SK-N-SH (cell line): ENCODE measurements around the gene S100A16. TPM values are rescaled to one million over a fixed set of nuclear protein-coding genes. Genes with fewer than 3 reads are reported as not detected.

ENCODE experiments used
- CTCF ChIA-PET: fragments of 300-600, 350-600 bp; formaldehyde crosslinking; extraction: SDS; loops from one replicate; lab custom pipeline; 2021; lab: Yijun Ruan, JAX
- POLR2A ChIA-PET: fragments of 350-600 bp; sonication (Branson Sonifier 250); formaldehyde crosslinking; extraction: SDS; loops from one replicate; lab custom pipeline; 2020; ENCODE audit warnings: antibody characterized with exemption, inconsistent platforms; lab: Yijun Ruan, JAX
- DNase-seq: peaks from one replicate; pipeline ENCODE4 v3.0.0; 2012
- H2AFZ ChIP-seq: fragments of 200-600 bp; sonication (generic); 2 replicates; pipeline ENCODE4 v1.8.1; 2016; ENCODE audit warnings: antibody characterized with exemption, mild to moderate bottlenecking, low read depth
- H3F3A ChIP-seq: fragments of 200-600 bp; sonication (generic); replicated peaks from 2 replicates; pipeline ENCODE3; 2016; ENCODE audit warnings: antibody characterized with exemption, mild to moderate bottlenecking; ENCODE audit not compliant: insufficient read depth
- H3K27ac ChIP-seq, 2 experiments: fragments of 200-500 bp in 1 of 2; fragments of 200-600 bp in 1 of 2; sonication (Bioruptor generic) in 1 of 2; sonication (generic), shearing (Covaris generic) in 1 of 2; 2 replicates each; pipeline versions ENCODE4 v1.5.1 to v1.6.1; 2014 to 2016; ENCODE audit warnings: low read depth in 2 of 2, inconsistent platforms in 1 of 2, low read length in 1 of 2, mild to moderate bottlenecking in 1 of 2, mixed read lengths in 1 of 2
- H3K27me3 ChIP-seq: fragments of 200-600 bp; sonication (generic), shearing (Covaris generic); 2 replicates; pipeline ENCODE4 v1.6.1; 2016; ENCODE audit warnings: mixed run types; ENCODE audit not compliant: insufficient read depth
- H3K36me3 ChIP-seq, 2 experiments: fragments of 200-500 bp in 1 of 2; fragments of 200-600 bp in 1 of 2; sonication (Bioruptor generic) in 1 of 2; sonication (generic) in 1 of 2; replicated peaks in 1 of 2; 2 replicates each; pipeline versions ENCODE3 to v1.5.1; 2014 to 2016; ENCODE audit warnings: low read length in 1 of 2, mild to moderate bottlenecking in 1 of 2; ENCODE audit not compliant: insufficient read depth in 2 of 2, control insufficient read depth in 1 of 2
- H3K4me1 ChIP-seq, 2 experiments: fragments of 200-500 bp in 1 of 2; fragments of 200-600 bp in 1 of 2; sonication (Bioruptor generic) in 1 of 2; sonication (generic), shearing (Covaris generic) in 1 of 2; 2 replicates each; pipeline versions ENCODE4 v1.5.1 to v1.6.1; 2014 to 2016; ENCODE audit warnings: low read depth in 1 of 2, low read length in 1 of 2, mixed run types in 1 of 2; ENCODE audit not compliant: insufficient read depth in 2 of 2, control insufficient read depth in 1 of 2
- H3K4me2 ChIP-seq: fragments of 200-600 bp; sonication (generic), shearing (Covaris generic); 2 replicates; pipeline ENCODE4 v1.6.1; 2017; ENCODE audit warnings: mixed run types
- H3K4me3 ChIP-seq, 2 experiments: fragments of 200-500 bp in 1 of 2; fragments of 200-600 bp in 1 of 2; sonication (Bioruptor generic) in 1 of 2; sonication (generic), shearing (Covaris generic) in 1 of 2; 2 replicates each; pipeline versions ENCODE4 v1.5.1 to v1.8.1; 2014 to 2016; ENCODE audit warnings: low read depth in 2 of 2, inconsistent platforms in 1 of 2, low read length in 1 of 2, mild to moderate bottlenecking in 1 of 2, mixed read lengths in 1 of 2, moderate library complexity in 1 of 2
- H3K79me2 ChIP-seq: fragments of 200-600 bp; sonication (generic); 2 replicates; pipeline ENCODE4 v1.8.1; 2017; ENCODE audit warnings: mild to moderate bottlenecking; ENCODE audit not compliant: insufficient read depth
- H3K9ac ChIP-seq: fragments of 200-600 bp; sonication (generic); 2 replicates; pipeline ENCODE4 v1.6.1; 2017; ENCODE audit warnings: mixed run types
- H3K9me2 ChIP-seq: fragments of 200-600 bp; sonication (generic); 2 replicates; pipeline ENCODE4 v1.6.1; 2017; ENCODE audit warnings: mixed run types
- H3K9me3 ChIP-seq: fragments of 200-600 bp; sonication (generic); 2 replicates; pipeline ENCODE4 v1.6.1; 2017; ENCODE audit warnings: mixed run types, mild to moderate bottlenecking, moderate library complexity
- H4K20me1 ChIP-seq: fragments of 200-600 bp; sonication (generic); 2 replicates; pipeline ENCODE4 v1.6.1; 2017; ENCODE audit warnings: mild to moderate bottlenecking, mixed run types; ENCODE audit not compliant: insufficient read depth
- CHD2 ChIP-seq: fragments of 150-350 bp; IDR thresholded peaks from 2 replicates; pipeline ENCODE4 v1.6.1; 2018; ENCODE audit warnings: low read length; ENCODE audit not compliant: partially characterized antibody
- ELF1 ChIP-seq: IDR thresholded peaks from 2 replicates; pipeline ENCODE4 v1.4.0; 2012
- EZH2phosphoT487 ChIP-seq: fragments of 200-600 bp; sonication (generic); IDR thresholded peaks from 2 replicates; pipeline ENCODE4 v1.6.1; 2017; ENCODE audit warnings: low read depth, mixed run types, mild to moderate bottlenecking, antibody characterized with exemption, moderate library complexity, borderline replicate concordance
- FOXJ3 ChIP-seq: sonication (generic); formaldehyde crosslinking; IDR thresholded peaks from 2 replicates; pipeline ENCODE4 v1.5.1; 2020; ENCODE audit warnings: mild to moderate bottlenecking, missing genetic modification reagents
- FOXM1 ChIP-seq: IDR thresholded peaks from 2 replicates; pipeline ENCODE4 v1.4.0; 2012; ENCODE audit warnings: low read depth, mild to moderate bottlenecking
- JUND ChIP-seq: IDR thresholded peaks from 2 replicates; pipeline ENCODE4 v1.4.0; 2012
- MXI1 ChIP-seq: IDR thresholded peaks from 2 replicates; pipeline ENCODE4 v1.6.1; 2012; ENCODE audit warnings: mild to moderate bottlenecking, low read depth, low read length, improper control_type of control experiment
- RCOR1 ChIP-seq: fragments of 150-350 bp; IDR thresholded peaks from 2 replicates; pipeline ENCODE4 v1.6.1; 2017; ENCODE audit warnings: antibody characterized with exemption, low read length
- RXRA ChIP-seq: IDR thresholded peaks from 2 replicates; pipeline ENCODE4 v1.4.0; 2012; ENCODE audit warnings: low read depth, mild to moderate bottlenecking, borderline replicate concordance
- SMC3 ChIP-seq: IDR thresholded peaks from 2 replicates; pipeline ENCODE4 v1.6.1; 2012; ENCODE audit warnings: low read depth, low read length, improper control_type of control experiment
- TAF1 ChIP-seq: IDR thresholded peaks from 2 replicates; pipeline ENCODE4 v1.6.1; 2012; ENCODE audit warnings: low read depth, mild to moderate bottlenecking, low read length, moderate library complexity, borderline replicate concordance
- TCF12 ChIP-seq: IDR thresholded peaks from 2 replicates; pipeline ENCODE4 v1.4.0; 2012
- WGBS: methylation state at CpG from one replicate; pipeline ENCODE4 v1.1.6; 2017; ENCODE audit warnings: low lambda C conversion rate; 5-methylcytosine and 5-hydroxymethylcytosine counted together
- polyA plus RNA-seq, 3 experiments: library from polyadenylated mRNA; depleted of rRNA; stranded (reverse); fragments of >200 nt; gene quantifications; 2 replicates each; pipeline ENCODE4 v1.2.3, GENCODE V29; 2012
- TF ChIP-seq, protein P1 (sequence below): IDR thresholded peaks from 2 replicates; pipeline ENCODE4 v1.6.1; 2012; ENCODE audit warnings: mild to moderate bottlenecking, low read depth, low read length, moderate library complexity
- TF ChIP-seq, protein P2 (sequence below): IDR thresholded peaks from 2 replicates; pipeline ENCODE4 v1.4.0; 2012; ENCODE audit warnings: low read depth, borderline replicate concordance
- TF ChIP-seq, protein P3 (sequence below): fragments of 150-350 bp; IDR thresholded peaks from 2 replicates; pipeline ENCODE4 v1.6.1; 2017; ENCODE audit warnings: antibody characterized with exemption, low read length, low read depth, borderline replicate concordance
- TF ChIP-seq, protein P4 (sequence below): fragments of 150-350 bp; IDR thresholded peaks from 2 replicates; pipeline ENCODE4 v1.6.1; 2016; ENCODE audit warnings: mild to moderate bottlenecking, low read depth, low read length
- TF ChIP-seq, protein P5 (sequence below): fragments of 200-600 bp; sonication (generic); IDR thresholded peaks from 2 replicates; pipeline ENCODE4 v1.6.1; 2017; ENCODE audit warnings: antibody characterized with exemption, mild to moderate bottlenecking, moderate library complexity
- TF ChIP-seq, protein P6 (sequence below): IDR thresholded peaks from 2 replicates; pipeline ENCODE4 v1.4.0; 2012; ENCODE audit warnings: low read depth

Gene S100A16
- polyA plus RNA-seq, 1 of the 3 experiments (the other 2 are of a cell fraction), result 512 TPM

DNA sequence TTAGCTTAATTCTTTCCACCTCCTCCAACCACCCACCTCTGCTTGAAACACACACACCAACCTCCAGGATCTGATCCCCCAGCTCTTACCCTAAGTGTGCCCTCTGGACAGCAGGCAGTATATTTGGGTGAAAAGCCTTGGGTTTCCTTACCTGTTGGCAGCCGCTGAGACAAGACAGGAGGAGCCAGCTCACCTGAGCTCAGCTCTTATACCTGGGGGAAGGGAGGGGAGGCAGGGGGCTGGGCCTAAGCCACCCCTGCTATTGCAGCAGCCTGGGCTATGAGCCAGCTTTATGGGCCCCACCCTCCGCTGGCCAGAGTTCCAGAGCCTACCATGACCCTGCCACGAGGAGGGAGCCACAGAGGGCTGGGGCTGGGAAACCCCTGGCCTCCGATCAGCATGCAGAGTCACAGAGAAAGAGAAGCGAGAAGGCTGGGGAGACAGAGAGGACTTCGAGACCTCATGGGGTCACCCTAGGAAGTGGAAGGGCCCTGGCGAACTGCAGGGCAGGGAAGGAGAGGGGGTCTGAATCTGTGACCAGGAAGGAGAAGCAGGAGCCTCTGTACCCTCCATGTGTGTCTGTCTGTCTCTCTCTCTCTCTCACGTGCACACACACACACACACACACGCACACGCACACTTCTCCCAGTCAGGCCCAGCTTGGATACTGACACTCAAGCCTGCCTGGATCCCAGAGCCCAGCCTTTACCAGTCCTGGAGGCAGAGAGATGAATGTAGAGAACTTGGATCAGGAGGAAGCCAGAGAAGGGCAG, 3.4 kb upstream of the S100A16 start, which contains the start of gene S100A14:
S100A14 (minus strand) TSS at position 182 of the 773 bp plus-strand sequence. CDS start 467 bp downstream, outside the sequence.
- H2AFZ ChIP-seq, result peak within 1 kb of the TSS; percentile 61; the same call in 1 of the 2 replicates
- no peak within 1 kb of the TSS for H3K9ac ChIP-seq
- WGBS, result 93% methylated on average over 10 of the region's 10 CpGs

More for the DNA sequence above, 3.4 kb upstream of the S100A16 start, which contains the start of gene S100A14:
- Histone ChIP-seq H3K79me2 (peaks cover 15% of the 10 kb centered on the region; the same call in 1 of the 2 replicates), H3F3A (no peaks in the 10 kb centered on the region), H3K4me2 (no peak within 1 kb of the TSS), H3K9me2 (no peaks in the 10 kb centered on the region), H3K27me3 (no peaks in the 10 kb centered on the region), H3K9me3 (no peaks in the 10 kb centered on the region), H3K4me1 (peaks cover 0 to 4% of the 10 kb centered on the region in 2 experiments; a peak in 1 of 4 replicates), H3K36me3 (no peaks in the 10 kb centered on the region), H3K4me3 (no peak within 1 kb of the TSS), H3K27ac (no peak within 1 kb of the TSS), H4K20me1 (no peaks in the 10 kb centered on the region)
- no peak for DNase-seq
- CTCF ChIA-PET, result interaction anchor here (0.6 to 8.0 kb wide), 8 partner anchors 12 to 265 kb away, joined by 3 to 100 read pairs (median 14); partner anchors contain the start of genes CHTOP, S100A1 and S100A13
- TF ChIP-seq, protein P1, sequence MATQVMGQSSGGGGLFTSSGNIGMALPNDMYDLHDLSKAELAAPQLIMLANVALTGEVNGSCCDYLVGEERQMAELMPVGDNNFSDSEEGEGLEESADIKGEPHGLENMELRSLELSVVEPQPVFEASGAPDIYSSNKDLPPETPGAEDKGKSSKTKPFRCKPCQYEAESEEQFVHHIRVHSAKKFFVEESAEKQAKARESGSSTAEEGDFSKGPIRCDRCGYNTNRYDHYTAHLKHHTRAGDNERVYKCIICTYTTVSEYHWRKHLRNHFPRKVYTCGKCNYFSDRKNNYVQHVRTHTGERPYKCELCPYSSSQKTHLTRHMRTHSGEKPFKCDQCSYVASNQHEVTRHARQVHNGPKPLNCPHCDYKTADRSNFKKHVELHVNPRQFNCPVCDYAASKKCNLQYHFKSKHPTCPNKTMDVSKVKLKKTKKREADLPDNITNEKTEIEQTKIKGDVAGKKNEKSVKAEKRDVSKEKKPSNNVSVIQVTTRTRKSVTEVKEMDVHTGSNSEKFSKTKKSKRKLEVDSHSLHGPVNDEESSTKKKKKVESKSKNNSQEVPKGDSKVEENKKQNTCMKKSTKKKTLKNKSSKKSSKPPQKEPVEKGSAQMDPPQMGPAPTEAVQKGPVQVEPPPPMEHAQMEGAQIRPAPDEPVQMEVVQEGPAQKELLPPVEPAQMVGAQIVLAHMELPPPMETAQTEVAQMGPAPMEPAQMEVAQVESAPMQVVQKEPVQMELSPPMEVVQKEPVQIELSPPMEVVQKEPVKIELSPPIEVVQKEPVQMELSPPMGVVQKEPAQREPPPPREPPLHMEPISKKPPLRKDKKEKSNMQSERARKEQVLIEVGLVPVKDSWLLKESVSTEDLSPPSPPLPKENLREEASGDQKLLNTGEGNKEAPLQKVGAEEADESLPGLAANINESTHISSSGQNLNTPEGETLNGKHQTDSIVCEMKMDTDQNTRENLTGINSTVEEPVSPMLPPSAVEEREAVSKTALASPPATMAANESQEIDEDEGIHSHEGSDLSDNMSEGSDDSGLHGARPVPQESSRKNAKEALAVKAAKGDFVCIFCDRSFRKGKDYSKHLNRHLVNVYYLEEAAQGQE, result no peak
- TF ChIP-seq, protein P2, sequence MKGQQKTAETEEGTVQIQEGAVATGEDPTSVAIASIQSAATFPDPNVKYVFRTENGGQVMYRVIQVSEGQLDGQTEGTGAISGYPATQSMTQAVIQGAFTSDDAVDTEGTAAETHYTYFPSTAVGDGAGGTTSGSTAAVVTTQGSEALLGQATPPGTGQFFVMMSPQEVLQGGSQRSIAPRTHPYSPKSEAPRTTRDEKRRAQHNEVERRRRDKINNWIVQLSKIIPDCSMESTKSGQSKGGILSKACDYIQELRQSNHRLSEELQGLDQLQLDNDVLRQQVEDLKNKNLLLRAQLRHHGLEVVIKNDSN, result no peak
- TF ChIP-seq TCF12, result no peak
- TF ChIP-seq SMC3, result no peak
- no peak for TF ChIP-seq RCOR1
- TF ChIP-seq RXRA, result no peak
- TF ChIP-seq EZH2phosphoT487, result no peak
- TF ChIP-seq, protein P3, sequence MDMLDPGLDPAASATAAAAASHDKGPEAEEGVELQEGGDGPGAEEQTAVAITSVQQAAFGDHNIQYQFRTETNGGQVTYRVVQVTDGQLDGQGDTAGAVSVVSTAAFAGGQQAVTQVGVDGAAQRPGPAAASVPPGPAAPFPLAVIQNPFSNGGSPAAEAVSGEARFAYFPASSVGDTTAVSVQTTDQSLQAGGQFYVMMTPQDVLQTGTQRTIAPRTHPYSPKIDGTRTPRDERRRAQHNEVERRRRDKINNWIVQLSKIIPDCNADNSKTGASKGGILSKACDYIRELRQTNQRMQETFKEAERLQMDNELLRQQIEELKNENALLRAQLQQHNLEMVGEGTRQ, result no peak
- TF ChIP-seq, protein P4, sequence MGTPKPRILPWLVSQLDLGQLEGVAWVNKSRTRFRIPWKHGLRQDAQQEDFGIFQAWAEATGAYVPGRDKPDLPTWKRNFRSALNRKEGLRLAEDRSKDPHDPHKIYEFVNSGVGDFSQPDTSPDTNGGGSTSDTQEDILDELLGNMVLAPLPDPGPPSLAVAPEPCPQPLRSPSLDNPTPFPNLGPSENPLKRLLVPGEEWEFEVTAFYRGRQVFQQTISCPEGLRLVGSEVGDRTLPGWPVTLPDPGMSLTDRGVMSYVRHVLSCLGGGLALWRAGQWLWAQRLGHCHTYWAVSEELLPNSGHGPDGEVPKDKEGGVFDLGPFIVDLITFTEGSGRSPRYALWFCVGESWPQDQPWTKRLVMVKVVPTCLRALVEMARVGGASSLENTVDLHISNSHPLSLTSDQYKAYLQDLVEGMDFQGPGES, result no peak
- TF ChIP-seq MXI1, result no peak
- no peak for TF ChIP-seq JUND
- no peak for TF ChIP-seq ELF1
- TF ChIP-seq FOXJ3, result no peak
- TF ChIP-seq, protein P5, sequence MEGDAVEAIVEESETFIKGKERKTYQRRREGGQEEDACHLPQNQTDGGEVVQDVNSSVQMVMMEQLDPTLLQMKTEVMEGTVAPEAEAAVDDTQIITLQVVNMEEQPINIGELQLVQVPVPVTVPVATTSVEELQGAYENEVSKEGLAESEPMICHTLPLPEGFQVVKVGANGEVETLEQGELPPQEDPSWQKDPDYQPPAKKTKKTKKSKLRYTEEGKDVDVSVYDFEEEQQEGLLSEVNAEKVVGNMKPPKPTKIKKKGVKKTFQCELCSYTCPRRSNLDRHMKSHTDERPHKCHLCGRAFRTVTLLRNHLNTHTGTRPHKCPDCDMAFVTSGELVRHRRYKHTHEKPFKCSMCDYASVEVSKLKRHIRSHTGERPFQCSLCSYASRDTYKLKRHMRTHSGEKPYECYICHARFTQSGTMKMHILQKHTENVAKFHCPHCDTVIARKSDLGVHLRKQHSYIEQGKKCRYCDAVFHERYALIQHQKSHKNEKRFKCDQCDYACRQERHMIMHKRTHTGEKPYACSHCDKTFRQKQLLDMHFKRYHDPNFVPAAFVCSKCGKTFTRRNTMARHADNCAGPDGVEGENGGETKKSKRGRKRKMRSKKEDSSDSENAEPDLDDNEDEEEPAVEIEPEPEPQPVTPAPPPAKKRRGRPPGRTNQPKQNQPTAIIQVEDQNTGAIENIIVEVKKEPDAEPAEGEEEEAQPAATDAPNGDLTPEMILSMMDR, result no peak
- TF ChIP-seq TAF1, result no peak
- TF ChIP-seq, protein P6, sequence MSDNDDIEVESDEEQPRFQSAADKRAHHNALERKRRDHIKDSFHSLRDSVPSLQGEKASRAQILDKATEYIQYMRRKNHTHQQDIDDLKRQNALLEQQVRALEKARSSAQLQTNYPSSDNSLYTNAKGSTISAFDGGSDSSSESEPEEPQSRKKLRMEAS, result no peak
- no peak for TF ChIP-seq FOXM1
- no peak for TF ChIP-seq CHD2
- POLR2A ChIA-PET, result interaction anchor here (0.5 kb wide), 1 partner anchor 18 kb away, joined by 3 read pairs; the partner anchor contains the start of gene CHTOP
